Measurements from ENCODE around the gene PLAAT2.
A peak's percentile ranks its signal among the peaks of the same experiment; 100 is the strongest.

PLAAT2 gene

GRCh38 chr11:63512816-63513215 is 50.4 kb downstream of the PLAAT2 start:
- DNase-seq = no peak

GRCh38 chr11:63511048-63511748 is 52.0 kb downstream of the PLAAT2 start:
- no peak for DNase-seq

DNA sequence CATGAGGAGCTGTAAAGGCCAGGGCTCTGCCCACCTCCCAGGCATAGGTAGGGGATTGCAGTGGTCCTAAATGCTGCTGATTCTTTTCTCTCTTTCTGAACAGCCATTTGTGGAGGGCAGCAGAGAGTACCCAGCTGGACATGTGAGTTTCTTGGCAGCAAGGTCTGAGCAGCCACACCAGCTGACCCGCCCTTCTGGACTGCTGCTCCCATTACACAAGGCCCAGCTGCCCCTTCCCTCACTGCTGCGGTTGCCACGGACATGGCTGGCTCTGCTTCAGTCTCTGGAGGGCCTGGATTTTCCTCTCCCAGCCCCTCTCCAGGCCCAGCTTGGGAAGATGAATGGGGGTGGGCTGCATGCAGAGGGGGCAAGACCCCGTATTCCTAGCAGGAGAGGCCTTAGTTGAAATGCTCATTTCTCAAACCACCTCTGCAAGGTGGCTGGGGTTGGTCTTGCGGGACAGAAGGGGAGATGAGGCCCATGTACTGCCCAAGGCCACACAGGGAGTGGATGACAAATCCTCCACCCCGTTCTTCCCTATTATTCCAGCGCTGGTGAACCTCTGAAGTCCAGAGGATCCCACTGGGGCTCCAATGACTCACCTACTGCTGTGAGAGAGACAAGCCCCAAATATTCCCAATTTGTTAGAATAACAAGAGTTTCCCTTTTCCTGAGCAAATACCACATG is 52.7 kb downstream of the PLAAT2 start:
- no peak for DNase-seq

- DNase-seq = no peak
These were observed 54.4 kb downstream of the PLAAT2 start for GRCh38 chr11:63508745-63509144.

GRCh38 chr11:63508009-63508408 is 55.2 kb downstream of the PLAAT2 start:
- peak; percentile 14 for DNase-seq

GRCh38 chr11:63507511-63507910 is 55.7 kb downstream of the PLAAT2 start:
- DNase-seq = no peak

DNA sequence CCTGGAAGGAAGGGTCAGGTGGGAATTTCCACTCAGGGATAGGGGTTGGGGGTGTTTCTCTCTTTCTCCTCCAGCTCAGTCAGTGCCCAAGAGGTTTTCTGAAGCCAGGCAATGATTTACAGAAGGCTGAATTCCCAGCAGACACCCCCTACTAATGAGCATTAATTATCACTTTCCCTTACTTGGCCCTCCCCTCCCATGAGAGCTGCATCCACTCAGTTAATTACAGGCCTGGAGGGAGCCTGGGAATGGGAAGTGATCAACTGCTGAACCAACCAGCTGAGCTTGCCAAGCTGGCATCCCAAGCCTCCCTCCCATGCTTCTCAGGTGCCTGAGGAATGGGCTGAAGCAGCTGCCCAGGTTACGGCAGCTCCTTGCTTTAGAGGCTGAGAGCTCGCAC is 56.3 kb downstream of the PLAAT2 start:
- no peak for DNase-seq

DNA sequence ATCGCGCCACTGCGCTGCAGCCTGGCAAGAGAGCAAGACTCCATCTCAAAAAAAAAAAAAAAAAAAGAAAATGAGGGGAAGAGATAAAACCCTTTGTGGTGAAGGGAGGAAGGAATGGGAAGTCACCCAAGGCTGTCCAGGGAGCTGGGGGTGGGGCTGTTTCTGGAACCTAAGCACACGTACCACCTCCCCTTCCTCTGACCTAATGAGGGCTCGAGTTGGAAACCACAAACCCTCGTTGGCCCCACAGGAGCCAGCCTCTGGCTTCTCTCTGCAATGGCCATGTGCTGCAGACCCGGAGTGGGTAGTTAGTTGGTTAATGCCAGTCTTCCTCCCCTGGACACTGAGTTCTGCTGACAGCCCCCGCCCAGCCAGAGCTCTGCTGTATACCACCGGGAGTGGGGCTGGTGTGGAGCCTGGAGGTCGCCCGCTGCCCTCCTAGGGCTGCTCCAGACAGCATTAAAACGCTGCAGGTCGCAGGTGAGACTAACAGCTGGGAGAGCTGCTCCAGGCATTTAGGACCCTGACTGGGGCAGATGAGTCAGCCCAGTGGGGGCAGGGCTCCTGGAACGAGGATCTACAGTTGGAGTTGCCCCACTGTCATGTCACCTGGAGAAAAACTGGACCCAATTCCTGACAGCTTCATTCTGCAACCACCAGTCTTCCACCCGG is 57.2 kb downstream of the PLAAT2 start, which contains the start of gene LGALS12:
LGALS12 (plus strand) TSS at position 228 of the 672 bp plus-strand sequence; CDS start at position 603, 375 bp downstream.
- peak; percentile 7 for DNase-seq

DNA sequence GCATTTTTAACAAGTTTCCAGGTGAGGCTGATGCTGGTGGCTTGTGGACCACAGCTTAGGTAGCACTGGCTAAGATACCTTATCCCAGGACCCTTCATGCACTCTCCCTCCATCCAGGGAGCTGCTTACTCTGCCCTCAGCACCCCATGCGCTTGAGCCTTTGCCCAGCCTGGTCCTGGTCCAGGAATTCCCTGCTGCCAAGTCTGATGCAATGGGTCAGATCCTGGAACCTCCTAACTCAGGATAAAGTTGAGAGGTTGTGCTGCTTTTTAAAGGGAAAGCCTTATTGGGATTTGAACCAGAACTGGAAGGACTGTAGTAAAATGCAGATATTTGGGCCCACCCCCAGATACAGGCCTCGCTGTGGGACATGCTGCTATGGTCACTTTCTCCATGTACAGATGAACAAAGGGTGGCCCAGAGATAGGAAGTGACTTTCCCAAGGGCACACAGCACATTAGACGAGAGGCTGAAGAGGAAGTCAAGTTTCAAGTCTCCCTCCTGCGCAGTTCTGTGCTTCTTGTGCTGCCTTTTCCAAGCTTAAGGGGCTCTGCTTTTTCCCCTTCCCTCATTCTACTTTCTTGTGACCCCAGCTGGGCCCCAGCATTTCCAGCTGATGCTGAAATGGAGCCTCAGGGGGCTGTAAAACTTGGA is 58.1 kb downstream of the PLAAT2 start:
- DNase-seq = no peak

GRCh38 chr11:63504054-63504453 is 59.1 kb downstream of the PLAAT2 start:
- no peak for DNase-seq

DNA sequence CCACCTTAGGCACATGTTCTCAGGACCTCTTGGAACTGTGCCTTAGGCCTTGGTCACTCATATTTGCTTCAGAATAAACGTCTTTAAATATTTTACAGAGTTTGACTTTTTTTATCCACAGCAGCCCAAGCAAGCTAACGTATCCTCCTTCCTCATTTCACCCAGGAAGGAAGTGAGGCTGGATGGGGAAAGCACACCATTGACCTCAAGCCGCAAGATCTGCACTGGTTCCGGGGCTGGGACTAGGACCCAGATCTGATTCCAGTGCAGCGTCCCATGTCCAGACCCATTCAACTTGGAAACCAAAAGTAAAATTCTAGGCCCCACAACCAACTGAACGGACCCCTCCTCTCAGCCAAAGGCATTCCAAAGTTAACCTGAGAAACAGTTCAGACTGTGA is 59.7 kb downstream of the PLAAT2 start:
- peak; percentile 14 for DNase-seq

All from CD4-positive, alpha-beta T cell treated with Interleukin-17A for 1 hour (primary cell).